CD4-positive, alpha-beta T cell treated with Interleukin-15 for 1 hour (primary cell): Measurements from ENCODE around the gene MFN1.

Experiments
- DNase-seq: peaks from one replicate; pipeline ENCODE4 v3.0.0-alpha.2; 2020

The MFN1 gene

DNA sequence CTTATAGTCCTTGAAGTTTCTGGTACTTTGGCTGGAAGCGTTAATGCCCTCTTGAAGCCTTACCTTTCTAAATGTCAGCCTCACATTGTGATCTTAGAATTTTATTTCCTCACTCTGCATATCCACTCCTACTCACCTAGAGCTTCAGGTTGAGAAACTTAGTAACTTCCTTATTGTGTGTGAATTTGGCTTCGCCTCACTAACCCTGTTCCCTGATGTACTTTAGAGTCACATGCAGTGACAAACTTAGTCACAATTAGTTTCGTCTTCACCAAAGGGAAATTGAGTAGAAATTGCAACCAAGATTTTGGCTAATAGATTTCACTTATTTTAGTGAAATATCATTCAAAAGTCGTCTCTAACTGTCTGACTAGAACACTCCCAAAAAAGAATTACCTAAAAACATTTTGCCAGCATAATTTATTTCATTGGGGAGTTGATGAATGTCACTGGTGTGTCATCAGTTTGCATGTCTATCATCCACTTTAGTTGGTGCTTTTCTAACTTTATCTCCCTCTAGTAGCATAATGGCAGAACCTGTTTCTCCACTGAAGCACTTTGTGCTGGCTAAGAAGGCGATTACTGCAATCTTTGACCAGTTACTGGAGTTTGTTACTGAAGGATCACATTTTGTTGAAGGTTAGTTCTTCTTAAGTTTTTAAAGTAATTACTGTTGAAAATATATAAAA lies 960 bp downstream of the MFN1 start:
- no peak for DNase-seq

DNA sequence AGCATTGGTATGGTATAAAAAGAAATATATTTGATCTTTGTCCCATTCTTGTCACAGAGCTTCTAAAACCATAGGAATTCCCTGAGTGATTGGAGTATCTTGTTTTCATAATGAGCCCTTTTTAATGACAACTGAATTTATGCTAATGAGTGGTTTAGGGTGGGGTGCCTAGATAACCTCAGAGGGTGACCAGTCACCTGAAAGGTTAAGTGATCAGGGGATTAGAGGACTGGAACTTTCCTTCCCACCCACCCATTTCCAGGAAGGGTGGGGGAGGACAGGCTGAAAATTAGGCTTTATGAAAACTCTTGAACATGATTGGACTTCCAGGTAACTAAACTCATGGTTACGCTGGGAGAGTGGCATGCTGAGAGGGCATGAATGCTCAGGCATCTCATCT lies 8.5 kb downstream of the MFN1 start:
- DNase-seq = no peak

DNA sequence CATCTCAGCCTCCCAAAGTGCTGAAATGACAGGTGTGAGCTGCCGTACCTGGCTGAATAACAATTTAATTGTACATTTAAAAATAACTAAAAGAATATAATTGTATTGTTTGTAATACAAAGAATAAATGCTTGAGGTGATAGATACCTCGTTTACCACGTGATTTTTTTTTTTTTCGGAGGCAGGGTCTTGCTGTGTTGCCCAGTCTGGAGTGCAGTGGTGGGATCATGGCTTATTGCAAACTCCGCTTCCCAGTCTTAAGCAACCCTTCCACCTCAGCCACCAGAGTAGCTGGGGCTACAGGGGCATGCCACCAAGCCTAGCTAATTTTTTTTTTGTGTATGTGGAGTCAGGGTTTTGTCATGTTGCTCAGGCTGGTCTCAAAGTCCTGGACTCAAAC lies 15.8 kb downstream of the MFN1 start:
- DNase-seq = no peak

DNA sequence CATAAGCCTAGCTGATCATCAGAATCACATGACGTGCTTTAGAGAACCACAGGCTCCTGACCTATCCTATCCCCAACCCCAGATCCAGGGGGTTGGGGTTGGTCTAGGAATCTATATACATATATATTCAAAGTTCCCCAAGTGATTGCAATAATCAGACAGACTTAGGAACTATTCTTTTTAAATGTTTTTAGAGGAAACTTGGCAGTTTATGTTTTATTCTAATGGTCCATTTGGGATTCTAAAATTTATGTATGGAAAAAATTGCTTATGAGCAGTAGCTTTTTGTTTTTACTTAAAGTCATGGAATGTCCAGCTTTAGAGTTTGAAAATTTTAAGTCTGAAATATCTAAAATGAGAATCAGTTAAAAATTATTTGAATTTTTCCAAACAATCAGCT lies 22.1 kb downstream of the MFN1 start:
- no peak for DNase-seq

DNA sequence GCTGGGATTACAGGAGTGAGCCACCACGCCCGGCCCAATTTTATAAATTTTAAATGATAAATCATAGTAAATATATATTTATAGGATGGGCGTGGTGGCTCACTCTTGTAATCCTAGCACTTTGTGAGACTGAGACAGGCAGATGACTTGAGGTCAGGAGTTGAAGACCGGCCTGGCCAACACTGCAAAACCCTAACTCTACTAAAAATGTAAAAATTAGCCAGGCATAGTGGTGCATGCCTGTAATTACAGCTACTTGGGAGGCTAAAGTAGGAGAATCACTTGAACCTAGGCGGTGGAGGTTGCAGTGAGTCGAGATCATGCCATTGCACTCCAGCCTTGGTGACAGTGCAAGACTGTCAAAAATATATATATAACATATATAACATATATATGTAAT lies 26.4 kb downstream of the MFN1 start:
- DNase-seq = no peak

DNA sequence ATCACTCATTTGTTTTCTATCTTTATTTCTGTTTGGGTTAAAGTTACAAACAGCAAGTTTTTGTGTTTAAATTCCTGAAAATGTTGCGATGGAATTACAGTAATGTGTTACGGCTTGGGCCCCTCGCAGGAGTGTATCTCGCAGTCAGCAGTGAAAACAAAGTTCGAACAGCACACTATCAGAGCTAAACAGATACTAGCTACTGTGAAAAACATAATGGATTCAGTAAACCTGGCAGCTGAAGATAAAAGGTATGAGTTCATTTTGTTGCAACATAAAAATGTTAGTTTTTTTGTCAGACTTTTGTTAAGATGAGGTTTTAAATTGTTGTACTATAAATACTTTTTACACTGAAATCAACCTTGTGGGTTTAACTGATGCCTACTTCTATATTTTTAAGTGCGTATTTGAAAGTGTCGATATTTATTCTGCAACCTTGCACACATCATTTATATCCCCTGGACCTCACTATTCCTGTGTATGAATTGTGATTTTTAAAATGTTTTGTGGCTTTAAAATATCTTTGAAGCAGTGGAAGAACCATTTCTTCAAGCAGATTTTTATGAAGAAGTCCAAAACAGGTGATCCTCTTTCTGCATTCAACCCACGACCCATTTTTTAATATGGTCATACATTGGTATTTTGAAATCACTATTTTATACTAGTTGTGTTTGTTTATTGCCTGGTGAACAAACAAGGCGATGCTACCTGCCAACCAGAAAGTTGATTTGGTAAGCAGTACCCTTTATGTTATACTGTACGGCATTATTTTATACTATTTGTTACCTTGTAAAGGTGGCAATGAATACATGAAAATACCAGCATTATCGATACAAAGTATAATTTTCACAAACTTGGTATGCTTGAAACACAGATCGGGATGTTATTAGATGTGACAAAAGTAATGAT lies 27.8 kb downstream of the MFN1 start:
- no peak for DNase-seq

DNA sequence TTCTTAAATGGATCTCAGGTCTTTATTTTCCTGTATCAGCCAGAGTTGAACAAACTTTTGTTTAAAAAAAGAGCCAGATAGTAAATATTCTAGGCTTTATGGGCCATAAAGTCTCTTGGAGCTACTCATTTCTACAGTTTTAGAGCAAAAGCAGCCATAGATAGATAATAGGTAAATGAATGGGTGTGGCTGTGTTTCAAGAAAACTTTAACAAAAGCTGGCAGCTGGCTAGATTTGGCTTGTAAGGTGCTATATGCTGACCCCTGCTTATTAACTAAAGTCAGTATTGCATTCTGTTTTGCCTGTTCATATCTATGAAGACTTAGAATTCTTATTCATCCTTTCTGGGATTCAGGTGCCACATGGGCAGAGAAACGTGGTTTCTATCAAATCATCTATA lies 29.0 kb downstream of the MFN1 start:
- DNase-seq = no peak

DNA sequence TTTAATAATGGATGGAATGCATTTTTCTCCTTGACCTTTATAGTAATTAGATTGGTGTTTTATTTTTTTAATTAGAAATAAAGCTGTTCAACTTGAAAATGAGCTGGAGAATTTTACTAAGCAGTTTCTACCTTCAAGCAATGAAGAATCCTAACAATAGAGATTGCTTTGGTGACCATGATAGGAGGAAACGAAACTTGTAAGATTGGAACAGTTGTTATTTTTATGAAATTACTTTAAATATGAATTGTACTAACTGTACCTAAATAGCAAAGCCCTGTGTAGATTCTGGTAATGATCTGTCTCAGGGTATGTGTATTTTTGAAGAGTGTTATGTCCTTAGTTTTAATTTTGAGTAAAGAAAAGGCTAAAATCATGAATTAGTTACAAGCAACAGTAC lies 44.4 kb downstream of the MFN1 start:
- no peak for DNase-seq

DNA sequence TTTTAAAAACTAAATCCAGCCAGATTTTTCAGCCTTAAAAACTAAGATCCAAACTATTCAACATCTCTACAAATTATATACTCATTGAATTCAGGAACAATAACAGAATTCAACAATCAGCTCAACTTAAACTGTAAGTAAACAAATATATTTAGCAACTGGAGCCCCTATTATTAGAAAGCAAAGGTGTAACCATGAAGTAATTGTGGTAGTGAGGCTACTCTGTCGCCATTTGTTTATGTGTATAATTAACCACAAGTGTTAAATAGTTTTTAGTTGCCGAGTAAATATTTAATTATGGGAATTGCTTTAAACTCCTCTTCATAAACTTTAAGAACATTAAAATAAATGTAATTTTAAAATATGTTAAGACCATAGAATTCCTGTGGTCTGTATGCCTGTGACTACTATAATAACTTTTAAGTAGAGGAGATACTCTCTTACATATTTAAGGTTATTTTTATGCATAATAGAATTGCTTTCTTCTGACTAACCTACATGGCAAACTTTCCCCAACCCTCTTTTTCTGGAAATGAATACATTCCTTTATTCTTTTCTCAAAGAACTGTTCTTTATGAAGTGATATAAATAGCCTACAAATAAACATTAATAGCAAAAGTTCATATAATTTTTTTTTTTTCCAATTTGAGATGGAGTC lies 51.2 kb downstream of the MFN1 start:
- no peak for DNase-seq

DNA sequence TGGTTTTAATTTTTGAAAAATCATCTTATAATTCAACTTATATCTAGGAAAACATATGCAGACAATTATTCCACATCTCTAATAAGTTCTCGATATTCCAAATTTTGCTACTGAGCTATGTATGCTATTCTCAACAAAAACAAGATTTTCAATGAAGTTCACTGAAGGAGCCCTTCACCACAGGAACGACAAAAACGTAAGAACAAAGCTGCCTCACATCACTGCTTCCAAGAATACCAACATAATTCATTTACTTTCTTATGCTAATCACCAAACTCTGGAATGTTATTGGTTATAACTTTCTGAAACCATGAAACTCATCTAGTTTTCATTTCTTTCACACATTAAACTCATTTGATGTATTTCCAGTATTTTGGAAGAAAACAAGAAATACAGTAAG lies 54.1 kb downstream of the MFN1 start:
- DNase-seq = no peak

DNA sequence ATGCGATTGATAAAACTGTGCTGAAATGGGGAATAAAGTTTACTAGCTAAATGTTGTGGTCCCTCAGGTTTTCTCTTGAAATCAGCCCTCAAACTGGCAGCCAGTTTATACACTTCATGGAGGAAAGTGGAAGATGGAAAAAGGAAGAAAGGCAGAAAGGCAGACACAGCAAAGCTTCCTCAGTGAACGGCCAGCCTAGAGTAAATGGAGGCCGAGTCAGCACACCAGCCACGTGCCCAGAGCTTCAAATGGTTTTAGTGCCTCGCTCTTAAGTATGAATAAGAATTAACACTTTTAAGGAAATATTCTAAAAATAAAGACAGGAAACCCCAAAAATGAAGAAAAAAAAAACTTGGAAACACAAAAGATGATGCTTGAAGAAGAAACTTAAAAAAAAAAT lies 55.5 kb downstream of the MFN1 start:
- no peak for DNase-seq

DNA sequence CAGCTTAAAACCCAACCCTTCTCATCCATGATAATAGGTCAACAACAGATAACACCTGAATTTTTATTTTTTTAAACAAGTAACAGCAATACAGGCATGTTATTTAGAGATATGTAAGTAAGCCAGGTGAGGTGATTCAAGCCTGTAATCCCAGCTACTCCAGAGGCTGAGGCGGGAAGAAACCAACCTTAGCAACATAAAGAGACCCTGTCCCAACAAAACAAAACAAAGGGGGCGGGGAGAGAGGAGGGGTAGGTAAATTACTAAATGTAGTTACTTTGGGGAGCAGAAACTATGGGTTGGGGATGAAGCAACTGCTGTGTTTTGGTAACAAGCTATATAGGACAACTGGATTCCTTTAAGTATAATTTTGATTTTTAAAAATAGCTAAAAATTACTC lies 56.8 kb downstream of the MFN1 start:
- no peak for DNase-seq

DNA sequence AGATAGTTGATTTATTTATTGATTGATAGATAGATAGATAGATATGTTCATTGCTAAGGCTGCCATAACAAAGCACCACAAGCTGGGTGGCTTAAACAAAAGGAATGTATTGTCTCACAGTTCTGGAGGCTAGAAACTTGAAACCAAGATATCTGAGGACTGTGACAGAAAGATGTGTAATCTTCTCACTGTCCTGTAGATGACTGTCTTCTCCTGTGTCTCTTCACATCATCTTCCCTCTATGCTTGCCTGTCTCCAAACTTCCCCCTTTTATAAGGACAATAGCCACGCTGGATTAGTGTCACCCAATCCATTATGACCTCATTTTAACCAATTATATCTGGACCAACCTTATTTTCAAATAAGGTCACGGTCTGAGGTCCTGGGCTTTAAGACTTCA lies 62.8 kb downstream of the MFN1 start:
- no peak for DNase-seq

DNA sequence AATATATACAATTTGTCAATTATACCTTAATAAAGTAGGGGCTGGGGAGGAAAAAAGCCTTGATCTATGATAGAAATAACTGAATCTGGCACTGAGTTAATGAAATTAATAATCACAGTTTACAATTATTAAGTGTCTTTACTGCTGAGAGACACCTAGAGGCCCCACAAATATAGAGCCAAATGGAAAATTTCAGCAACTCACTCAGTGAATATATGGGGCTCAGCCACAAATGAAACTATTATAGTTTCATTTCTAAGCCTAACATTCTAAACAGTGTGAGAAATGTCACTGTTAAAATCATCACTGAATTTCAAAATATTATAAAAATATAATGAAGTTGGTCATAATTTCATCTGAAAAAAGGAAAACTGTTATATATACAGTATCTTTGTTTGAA lies 63.5 kb downstream of the MFN1 start:
- no peak for DNase-seq

DNA sequence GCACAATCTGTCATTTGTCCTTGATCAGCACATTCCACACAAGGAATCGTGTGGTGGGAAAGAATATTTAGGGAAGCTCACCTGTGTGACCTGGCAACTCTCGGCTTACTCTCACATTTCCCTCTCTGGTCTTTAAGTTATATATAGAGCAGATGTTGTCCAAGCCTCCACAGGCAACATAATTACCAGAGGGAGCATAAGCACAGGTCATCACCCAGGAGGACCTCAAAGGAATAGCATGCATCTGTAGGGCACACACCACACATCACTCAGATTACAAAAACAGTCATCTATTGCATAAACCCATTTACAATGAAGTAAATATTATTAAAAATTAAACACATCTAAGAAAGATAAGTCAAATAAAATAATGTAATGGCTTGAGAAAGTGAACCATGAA lies 67.3 kb downstream of the MFN1 start:
- no peak for DNase-seq

DNA sequence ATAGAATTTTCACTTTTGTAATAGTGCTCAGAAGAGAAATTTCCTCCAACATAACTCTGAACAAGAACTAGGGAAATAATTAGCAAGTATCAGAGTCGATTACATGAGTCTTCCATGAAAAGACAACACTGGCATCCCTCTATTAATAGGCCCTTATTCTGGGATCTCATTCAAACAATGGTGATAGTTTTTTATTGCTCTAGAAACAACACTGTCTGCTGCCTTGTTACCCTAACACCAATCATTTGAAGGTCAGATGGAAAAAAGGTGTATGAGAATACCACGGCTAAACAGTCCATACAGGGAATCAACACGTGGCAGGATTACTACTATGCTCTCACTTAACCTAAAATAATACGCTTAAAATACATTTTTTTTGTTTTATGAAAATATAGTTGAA lies 67.9 kb downstream of the MFN1 start:
- DNase-seq = no peak

DNA sequence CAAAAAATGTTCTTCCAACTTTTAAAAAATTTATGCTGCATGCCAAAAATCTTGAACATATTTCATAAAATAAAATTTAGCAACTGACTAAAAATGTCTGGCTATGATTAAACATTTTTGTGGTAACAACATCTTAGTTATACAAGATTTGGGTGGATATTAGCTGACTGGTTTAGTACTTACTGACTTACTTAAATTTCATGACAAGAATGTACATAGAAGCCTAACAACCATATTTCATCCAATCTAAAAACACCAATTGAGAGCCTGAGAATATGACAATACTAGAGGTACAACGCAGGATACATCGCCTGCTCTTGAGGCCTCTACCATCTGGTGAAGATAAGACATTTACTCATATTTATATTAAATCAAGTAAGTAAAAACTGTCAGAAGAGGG lies 69.2 kb downstream of the MFN1 start:
- no peak for DNase-seq

DNA sequence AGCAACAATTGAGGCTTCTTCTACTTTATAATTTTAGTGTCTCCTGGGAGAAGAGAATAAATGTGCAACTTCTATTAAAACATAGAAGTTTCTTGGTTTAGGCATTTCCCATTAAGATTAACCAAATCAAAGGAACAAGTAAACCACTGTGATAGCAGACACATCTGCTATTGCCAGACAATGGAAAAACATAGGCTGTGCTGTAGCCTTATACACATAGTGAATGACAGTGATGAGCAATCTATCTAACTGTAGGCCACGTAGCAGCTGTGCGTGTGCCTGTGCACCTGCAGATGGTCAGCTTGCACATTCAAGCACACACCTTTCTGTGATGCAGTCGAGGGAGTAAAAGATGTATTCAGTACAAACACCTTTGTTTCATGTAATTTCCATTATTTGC lies 71.1 kb downstream of the MFN1 start:
- no peak for DNase-seq

DNA sequence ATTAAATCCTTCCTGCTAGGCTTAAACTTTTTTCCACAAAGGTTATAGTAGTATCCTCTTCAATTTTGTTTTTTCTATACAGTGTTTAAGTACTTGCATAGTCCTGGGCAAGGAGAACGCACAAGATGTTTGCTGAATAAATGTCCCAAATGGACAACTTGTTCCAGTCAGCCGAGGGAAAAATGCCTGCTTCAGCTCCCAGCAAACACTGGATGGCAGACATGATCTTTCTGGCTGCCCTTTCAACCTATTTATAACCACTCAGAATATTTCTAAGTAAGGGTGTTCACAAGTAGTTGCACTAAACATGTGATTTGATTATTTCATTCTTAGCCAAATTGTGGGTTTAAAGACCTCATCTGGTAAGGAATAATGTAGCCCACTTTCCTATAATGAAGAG lies 74.0 kb downstream of the MFN1 start:
- DNase-seq = no peak

DNA sequence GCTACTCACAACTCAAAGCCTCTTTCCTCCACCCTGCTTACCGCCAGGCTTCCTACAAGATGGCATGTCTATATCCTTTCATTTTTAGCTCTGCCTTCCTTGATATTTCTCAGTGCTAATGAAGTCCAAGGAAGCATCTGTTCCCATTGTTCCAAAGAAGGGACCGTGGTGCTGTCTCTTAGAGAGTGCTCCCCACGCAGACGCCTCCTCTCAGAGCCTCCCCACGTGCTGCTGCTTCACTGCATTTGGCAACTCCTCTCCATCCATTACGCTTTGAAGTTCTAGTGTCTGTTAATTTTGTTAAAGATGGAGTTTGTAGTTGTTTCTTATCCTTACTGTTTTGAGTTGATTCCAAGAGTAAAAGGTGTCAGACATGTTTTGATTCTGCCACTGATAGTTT lies 77.6 kb downstream of the MFN1 start:
- no peak for DNase-seq

DNA sequence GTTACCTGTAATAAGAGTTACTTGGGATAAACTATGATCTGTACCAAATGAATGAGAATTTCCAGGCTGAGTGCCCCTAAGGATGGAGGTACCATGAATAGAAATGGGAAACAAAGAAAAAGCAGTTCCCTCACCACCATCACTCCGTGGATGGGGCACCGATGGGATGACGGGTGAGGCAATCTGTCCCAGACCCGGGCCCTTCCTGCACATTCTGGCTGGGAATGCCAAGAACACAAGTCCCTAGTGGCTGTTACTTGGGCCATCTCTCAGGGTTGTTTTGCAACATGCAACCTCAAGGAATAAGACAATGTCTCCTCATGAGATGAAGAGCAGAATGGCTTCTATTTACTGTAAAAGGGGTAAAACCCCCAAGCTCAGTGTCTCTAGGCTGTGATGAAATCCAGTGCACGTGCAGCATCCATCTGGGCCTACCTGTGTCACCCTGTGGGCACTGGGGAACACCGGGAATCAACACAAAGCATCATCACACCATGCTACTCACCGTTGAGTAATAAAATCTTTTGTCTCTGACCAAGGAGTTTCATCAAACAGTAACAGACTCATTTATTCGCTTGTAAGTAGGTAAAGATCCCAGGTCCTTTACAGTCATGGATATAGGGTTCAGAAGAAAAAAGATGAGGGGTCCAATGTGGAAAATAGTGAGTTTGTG lies 81.5 kb downstream of the MFN1 start:
- no peak for DNase-seq

DNA sequence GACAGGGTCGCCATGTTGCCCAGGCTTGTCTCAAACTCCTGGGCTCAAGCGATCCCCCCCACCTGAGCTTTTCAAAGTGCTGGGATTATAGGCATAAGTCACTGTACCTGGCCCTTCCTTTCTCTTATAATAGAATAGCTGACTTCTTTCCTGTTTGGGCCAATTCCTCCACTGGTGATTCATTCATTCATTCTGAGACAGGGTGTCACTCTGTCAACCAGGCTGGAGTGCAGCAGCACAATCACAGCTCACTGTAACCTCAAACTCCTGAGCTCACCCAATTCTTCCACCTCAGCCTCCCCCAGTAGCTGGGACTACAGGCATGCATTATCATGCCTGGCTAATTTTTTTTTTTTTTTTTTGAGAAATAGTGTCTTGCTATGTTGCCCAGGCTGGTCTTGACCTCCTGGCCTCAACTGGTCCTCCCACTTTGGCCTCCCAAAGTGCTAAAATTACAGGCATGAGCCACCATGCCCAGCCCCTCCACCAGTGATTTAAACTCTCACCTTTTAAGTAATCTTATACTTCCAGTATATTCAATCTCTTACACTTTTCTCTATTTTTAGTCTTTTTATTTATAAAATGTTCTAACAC lies 82.9 kb downstream of the MFN1 start:
- no peak for DNase-seq

DNA sequence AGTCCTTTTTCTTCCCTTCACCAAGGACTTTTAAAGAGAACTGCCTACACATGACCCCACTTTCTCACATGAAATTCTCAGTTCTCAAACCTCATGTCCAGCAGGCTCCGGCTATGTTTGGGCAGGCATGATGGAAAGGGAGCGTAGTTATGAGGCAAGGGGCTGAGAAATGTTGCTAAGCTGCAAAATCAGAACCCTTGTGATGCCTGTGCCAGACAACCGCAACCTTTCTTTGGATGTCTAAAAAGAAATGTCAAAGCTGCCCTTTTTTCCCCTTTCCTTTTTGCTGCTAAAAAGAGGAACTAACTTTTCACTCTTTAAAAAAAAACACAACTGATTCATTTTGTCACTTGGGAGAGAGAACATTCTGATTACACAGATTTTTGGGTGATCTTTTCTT lies 84.5 kb downstream of the MFN1 start:
- DNase-seq = peak; percentile 19
